Fibroblast of skin of right quadriceps (primary cell): Measurements from ENCODE around the gene SPDYE4.
A peak's percentile ranks its signal among the peaks of the same experiment; 100 is the strongest.

Experiments
- DNase-seq: peaks from one replicate; pipeline ENCODE4 v3.0.0-alpha.2; 2013

Gene SPDYE4

DNA sequence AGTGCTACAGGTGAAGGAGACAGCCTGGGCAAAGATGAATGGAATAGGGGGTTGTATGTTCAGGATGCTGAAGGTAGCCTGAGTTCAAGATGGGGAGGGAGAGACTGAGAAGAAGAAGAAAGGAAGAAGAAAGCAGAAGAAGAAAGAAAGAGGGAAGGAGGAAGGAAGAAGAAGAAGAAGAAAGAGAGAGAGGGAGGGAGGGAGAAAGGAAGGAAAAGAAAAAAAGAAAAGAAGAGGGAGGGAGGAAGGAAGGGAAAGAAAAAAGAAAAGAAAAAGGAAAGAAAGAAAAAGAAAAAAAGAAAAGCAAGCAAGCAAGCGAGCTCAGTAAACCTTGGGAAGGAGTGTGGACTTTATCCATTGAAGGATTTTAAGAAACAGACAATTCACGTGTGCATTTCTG is 21.6 kb downstream of the SPDYE4 start:
- DNase-seq = no peak

DNA sequence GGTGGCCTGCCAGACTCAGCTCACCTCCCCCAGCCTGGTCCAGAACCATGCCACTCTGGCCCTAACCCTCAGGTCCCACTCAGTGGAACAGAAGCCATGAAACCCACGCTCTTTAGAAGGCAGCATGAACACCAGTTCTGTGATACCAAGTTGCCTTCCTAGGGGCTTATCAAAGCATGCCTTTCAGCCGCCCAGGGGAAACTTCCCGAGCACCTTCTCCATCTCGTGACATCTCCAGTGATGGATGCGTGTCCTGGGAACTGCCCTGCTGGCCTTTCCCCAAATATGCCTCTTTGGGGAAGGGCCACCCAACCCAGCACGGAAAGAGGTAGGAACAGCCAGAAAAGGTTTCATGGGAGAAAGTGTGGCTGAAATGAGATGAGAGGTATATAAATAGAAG is 22.0 kb downstream of the SPDYE4 start:
- DNase-seq = no peak

DNA sequence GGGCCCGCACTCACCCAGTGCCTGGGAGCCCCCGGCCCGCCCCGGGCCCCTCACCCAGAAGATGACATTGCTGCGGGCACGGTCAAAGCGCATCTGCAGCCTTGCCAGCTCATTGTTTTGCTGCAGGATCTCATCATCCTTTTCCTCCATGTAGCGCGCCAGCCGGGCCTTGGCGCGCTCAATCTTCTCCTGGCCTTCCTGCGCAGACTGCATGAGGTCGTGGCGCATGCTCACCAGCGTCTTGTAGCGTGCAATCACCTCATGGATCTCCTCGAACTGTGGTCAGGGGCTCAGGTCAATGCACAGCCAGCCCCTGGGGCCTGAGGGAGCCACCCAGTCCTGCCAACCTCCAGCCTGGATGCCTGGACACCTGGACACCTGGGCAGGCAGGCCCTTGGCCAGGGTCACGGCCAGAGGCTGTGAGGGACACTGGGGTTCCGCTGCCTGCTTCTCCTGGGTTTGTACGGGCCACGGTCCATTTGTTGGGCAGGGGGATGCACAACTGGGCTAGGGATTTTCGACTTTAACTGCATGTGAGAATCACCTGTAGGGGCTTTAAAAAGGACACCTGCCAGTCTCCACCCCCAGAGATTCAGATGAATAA is 22.9 kb downstream of the SPDYE4 start:
- no peak for DNase-seq

- DNase-seq = no peak
Observed at GRCh38 chr17:8734876-8735275, 23.5 kb downstream of the SPDYE4 start.

DNA sequence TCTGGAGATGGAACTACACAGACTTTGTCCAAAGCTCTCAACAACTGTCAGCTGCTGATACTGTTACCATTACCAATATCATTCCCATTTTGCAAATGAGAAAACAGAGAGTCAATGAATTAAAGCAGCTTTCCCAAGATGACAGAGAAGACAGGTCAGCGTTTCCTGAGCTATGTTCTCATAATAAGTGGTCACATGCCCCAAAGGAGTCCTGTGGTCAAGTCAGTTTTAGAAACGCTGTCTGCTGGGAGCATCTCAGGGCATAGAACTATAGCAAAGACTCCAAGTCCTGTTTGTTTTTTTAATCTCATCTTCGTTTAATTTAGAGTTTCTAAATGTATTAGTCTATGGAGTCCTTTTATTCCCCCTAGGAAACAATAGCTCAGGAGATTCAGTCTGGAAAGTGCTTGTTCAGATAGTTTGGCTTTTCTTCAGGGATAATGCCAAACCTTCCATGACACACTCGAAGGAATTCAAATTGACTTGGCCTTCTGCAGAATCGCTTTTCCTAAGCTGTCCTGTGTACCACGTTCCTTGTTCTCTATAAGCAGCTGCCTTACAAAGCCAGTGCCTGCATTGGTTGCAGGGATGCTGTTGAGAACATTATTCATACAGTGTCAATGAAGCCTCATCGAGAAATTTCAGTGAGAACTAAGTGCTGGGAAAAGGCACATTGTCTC is 25.8 kb downstream of the SPDYE4 start:
- peak; percentile 14 for DNase-seq

DNA sequence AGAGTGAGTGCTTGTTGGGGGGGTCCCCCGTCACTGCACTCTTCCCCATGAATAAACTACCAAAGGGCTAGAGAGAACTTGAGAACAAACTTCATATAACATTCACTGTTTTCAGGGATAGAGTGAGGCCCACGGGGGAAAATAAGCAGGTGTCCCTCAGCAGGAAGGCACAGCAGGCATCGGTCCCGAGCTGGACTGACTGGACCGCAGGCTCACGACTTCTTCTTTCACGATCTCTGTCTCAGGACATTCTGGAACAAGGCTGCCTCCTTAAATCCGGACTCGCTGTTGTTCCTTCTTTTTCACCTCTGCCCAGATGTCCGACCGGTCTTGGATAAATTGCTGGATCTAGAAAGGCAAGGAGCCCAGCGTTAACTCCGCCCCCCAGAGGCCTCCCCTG is 28.5 kb downstream of the SPDYE4 start:
- no peak for DNase-seq

DNA sequence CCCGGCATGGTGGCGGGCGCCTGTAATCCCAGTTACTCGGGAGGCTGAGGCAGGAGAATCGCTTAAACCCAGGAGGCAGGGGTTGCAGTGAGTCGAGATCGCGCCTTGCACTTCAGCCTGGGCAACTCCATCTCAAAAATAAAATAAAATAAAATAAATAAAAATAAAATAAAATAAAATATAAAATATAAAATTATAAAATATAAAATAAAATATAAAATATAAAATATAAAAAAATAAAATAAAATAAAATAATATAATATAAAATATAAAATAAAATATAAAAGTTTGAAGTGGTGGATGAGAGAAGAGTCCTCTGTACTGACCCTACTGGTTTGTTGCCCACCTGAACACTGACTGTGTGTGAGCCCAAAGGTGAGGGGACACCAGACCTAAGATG is 28.9 kb downstream of the SPDYE4 start:
- DNase-seq = no peak

DNA sequence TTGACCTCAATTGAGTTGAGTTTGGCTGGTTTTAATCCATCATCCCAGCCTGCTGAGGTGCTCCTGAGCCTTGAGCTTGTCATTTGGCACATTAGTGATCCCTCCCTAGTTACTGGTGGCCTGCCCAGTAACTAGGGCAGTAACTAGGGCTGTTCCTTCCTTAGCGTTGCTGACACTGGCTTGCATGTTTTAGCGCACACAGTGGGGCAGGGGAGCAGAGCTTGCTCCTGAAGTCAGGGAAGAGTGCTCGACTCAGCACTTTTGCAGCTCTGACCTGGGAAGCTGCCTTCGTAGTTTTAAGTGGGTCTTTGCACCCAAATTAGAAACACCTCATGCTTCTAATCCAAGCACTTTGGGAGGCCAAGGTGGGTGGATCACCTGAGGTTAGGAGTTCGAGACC is 29.4 kb downstream of the SPDYE4 start:
- no peak for DNase-seq

- DNase-seq = no peak
Observed at GRCh38 chr17:8728251-8728938, 30.0 kb downstream of the SPDYE4 start.

DNA sequence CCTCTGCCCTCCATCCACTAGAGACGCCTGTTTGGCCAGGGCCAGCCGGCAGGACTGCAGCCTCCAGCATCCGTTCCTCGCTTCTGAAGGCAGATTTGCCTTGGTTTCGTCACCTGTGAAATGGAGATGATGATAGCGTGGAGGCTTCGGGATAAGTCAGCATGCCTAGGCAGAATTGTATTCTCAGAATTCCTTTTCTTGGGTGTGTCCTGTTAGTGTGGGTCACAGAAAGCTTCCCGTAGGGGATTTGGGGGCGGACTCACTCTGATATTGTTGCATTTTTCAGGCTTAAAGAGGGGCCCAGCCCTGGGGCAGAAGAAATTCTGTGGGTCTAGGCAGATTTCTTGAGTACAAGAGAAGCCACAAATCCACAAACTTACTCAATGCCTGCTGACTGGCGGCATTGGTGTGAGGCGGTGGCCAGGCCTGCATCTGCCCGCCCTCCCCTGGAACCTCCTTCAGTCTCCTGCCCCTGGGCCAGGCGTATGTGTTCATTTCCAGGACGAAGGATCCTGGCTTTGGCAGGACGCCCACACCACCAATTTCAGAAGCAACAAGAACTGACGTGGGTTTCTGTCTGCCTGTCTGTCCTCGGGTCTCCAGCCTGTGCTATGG is 31.3 kb downstream of the SPDYE4 start:
- DNase-seq = peak; percentile 28

DNA sequence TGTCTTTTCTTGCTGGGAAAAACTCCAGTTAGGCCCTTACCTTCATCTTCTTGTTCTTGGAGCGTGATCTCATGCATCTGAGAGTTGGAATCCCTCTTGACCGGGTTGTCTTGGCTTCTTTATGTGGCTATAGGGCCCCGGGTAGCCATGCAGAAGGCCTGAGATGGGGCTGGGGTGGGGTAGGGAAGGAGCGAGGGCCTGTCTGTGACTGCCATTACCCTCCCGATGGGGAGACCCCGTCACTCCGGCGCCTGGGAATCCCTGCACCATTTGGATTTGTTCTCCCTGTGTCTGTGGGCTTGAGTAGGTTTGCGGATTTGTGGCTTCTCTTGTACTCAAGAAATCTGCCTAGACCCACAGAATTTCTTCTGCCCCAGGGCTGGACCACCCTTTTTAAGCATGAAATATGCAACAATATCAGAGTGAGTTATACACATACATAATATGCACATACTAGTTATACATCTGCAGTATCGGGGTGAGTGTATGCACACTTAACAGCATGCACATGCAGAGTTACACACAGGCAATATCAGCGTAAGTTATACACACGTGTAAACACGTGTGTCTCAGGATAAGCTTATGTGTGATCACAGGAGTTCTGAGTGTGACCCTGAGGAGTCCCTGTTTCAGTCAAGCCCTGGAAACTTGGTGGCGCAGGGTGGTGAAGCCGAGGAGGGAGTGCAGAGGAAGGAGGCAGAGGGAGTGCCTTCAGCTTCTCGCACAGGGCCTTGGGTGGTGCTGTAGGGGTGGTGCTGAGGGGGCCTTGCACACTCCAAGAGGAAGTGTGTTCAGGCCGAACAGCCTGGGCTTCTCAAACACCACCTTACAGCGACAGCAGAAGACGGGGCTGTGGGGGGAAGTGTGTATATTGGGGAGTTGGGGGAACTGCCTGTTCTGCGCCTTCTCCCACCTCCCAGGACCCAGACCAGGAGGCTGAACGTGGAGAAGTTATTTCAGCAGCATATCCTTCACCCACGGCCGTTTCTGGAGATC is 32.2 kb downstream of the SPDYE4 start:
- DNase-seq = no peak

DNA sequence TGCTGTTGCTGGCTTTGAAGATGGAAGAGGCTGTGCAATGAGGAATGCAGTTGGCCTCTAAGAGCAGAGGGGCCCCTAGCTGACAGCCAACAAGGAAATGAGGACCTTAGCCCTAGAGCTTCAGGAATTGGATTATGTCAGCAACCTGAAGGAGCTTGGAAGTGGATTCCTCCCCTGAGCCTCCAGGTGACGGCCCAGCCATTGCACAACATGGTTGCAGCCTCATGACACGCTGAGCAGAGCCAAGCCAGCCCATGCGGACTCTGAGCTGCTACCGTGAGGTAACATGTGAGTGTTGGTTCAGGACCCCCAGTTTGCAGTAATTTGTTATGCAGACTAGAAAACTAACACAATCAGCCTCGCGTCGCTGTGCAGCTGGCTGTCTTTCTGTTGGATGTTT is 33.9 kb downstream of the SPDYE4 start:
- DNase-seq = no peak

- no peak for DNase-seq
Observed at GRCh38 chr17:8720596-8720995, 37.8 kb downstream of the SPDYE4 start.

DNA sequence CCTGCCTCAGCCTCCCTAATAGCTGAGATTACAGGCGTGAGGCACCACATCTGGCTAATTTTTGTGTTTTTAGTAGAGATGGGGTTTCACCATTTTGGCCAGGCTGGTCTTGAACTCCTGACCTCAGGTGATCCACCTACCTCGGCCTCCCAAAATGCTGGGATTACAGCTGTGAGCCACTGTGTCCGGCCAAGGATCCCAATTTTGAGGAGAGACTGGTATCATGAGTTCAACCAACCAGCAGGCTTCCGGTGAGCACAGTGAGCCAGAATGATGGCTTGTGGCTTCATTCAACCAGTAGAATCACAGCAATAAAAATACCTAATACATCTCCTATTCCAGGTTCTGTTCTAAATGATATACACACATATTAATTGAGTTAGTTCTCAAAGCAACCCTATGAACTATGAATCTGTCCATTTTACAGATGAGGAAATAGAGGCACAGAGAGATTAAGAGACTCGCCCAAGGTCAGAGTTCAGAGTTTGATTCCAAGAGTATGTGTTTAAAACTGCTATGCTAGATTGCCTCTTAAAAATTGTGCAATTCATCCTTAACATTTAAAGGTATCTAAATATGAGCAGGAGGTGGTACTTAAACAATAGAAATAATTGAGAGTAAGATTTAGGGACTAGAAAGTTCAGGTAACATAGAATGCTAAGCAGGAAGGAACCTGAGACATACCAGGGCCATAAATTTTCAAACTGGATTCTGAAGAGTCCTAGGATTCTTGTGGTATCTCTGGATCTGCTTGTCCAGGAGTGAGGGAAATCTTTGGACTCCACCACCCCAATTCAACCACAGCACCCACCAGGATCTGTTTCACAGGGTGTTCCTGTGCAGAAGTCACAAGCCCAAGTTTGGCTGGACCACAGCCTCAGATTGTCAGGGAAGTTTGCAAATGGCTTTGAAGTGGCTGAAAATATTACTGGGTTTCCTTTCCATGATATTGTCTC is 38.8 kb downstream of the SPDYE4 start:
- no peak for DNase-seq

DNA sequence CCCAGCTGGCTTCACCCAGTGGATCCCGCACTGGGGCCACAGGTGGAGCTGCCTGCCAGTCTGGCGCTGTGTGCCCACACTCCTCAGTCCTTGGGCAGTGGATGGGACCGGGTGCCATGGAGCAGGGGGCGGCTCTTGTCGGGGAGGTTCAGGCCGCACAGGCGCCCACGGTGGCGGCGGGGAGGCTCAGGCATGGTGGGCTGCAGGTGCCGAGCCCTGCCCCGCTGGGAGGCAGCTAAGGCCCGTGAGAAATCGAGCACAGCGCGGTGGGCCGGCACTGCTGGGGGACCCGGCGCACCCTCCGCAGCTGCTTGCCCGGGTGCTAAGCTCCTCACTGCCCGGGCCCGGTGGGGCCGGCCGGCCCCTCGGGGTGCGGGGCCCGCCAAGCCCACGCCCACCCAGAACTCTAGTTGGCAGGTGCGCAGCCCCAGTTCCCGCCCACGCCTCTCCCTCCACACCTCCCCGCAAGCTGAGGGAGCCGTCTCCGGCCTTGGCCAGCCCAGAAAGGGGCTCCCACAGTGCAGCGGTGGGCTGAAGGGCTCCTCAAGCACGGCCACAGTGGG is 40.3 kb downstream of the SPDYE4 start:
- DNase-seq = no peak

DNA sequence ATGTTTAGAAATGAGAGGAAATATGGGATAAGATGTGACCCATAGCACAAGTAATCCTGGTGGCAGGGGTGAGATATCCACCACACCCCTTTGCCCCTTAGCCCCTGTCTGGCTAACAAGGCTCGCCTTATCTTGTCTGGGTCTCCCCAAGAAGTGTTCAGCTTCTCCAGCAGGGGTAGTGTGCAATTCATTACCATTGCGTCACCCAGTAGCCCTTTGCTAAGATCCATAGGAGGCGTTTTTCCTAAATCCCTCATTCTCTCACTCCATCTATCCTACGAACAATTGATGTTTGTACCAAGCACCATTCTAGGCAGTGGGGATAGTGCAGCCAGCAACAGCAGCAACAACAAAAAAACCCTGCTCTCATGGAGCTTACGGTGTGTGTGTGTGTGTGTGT is 44.5 kb downstream of the SPDYE4 start:
- no peak for DNase-seq

DNA sequence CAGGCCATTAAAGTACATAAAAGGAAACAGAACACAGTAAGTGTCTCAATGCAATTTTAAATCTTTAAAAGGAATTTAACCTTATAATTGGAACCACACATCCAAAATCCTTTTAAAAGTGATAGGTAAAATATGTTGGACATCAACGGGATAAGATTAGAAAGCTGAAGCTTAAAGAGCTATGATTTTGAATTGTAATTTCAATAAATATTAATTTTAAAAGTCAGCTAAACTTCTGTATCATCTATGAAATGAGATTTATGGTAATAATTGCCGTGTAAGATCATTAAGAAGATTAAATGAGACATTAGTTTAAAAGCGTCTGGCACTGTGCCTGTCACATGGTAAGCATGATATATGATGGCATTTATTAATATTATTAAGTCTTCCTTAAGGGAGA is 45.0 kb downstream of the SPDYE4 start:
- DNase-seq = no peak

GRCh38 chr17:8712698-8713097 is 45.6 kb downstream of the SPDYE4 start:
- no peak for DNase-seq

DNA sequence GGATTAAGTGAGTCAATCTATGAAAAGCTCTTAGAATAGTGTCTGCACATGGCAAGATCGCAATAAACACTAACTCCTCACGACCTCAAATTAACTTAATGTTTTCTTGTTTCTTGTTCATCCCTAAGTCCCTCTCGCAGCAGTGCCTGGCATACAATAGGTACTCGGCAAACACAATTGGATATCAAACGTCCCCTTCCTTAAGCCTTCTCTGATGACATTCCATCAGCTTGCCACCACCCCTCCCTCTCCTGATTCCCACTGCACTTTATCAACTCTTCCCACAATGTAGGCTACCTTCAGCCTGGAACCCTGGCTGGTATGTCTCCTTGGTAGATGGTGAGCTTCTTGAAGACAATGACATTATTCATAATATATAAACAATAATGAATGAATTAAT is 47.1 kb downstream of the SPDYE4 start:
- DNase-seq = no peak

GRCh38 chr17:8710813-8711212 is 47.5 kb downstream of the SPDYE4 start:
- no peak for DNase-seq

DNA sequence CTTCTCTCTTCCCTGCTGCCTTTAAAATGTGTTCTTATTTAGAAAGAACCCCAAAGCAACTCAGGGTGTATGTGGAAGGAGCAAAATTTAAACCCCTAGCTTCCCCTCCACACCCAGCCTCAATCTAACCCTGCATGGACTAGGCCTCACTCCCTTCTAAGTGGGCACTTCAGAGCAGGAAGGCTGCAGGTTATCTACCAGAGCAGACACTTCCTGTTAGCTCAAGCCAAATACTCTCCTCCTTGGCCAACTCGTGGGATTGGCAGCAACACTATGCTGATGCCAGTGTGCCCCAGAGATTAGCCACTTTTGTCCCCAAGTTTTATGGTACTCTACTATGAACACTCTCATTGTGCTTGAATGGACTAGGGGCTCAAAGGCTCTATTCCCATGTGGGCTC is 49.3 kb downstream of the SPDYE4 start:
- DNase-seq = no peak
